GM12878 (cell line): Measurements from ENCODE around the gene SORCS1.

ENCODE experiments used
- CEBPB ChIP-seq, 2 experiments: fragments of 150-350 bp in 1 of 2; IDR thresholded peaks; 2 replicates each; pipeline ENCODE4 v1.6.1; 2012 to 2014; ENCODE audit warnings: low read depth in 2 of 2, low read length in 2 of 2, borderline replicate concordance in 1 of 2, inconsistent platforms in 1 of 2
- CHD2 ChIP-seq: IDR thresholded peaks from 2 replicates; pipeline ENCODE4 v1.6.1; 2011; ENCODE audit warnings: low read depth, low read length, improper control_type of control experiment, borderline replicate concordance
- GABPA ChIP-seq: IDR thresholded peaks from 2 replicates; pipeline ENCODE4 v1.6.1; 2014; ENCODE audit warnings: antibody characterized with exemption, low read depth, mild to moderate bottlenecking, inconsistent platforms
- POLR2A ChIP-seq: IDR thresholded peaks from 2 replicates; pipeline ENCODE4 v1.6.1; 2011; ENCODE audit warnings: low read depth, mild to moderate bottlenecking, low read length
- TF ChIP-seq, protein P1 (sequence below): fragments of 450-650 bp; IDR thresholded peaks from 2 replicates; pipeline ENCODE4 v1.6.1; 2017; ENCODE audit warnings: low read depth, mild to moderate bottlenecking, moderate library complexity
- TF ChIP-seq, protein P2 (sequence below): fragments of 450-650 bp; IDR thresholded peaks from 2 replicates; pipeline ENCODE4 v1.6.1; 2017; ENCODE audit warnings: mild to moderate bottlenecking
- TF ChIP-seq, protein P3 (sequence below), 3 experiments: IDR thresholded peaks in 2 of 3; conservative IDR thresholded peaks in 1 of 3; 2 replicates each; pipeline ENCODE4 v1.5.1; 2011; ENCODE audit warnings: low read depth in 3 of 3, low read length in 3 of 3, mild to moderate bottlenecking in 3 of 3, control low read depth in 2 of 3, moderate library complexity in 2 of 3, inconsistent platforms in 1 of 3, mixed read lengths in 1 of 3; ENCODE audit not compliant: control insufficient read depth in 2 of 3, insufficient read depth in 1 of 3; ENCODE audit errors: extremely low read depth in 1 of 3
- TF ChIP-seq, protein P4 (sequence below): IDR thresholded peaks from 2 replicates; pipeline ENCODE4 v1.6.1; 2011; ENCODE audit warnings: low read depth, mild to moderate bottlenecking, low read length, moderate library complexity, borderline replicate concordance; ENCODE audit errors: extremely low read depth
- TF ChIP-seq, protein P5 (sequence below): fragments of 450-650 bp; IDR thresholded peaks from 2 replicates; pipeline ENCODE4 v1.6.1; 2016; ENCODE audit warnings: mild to moderate bottlenecking

DNA sequence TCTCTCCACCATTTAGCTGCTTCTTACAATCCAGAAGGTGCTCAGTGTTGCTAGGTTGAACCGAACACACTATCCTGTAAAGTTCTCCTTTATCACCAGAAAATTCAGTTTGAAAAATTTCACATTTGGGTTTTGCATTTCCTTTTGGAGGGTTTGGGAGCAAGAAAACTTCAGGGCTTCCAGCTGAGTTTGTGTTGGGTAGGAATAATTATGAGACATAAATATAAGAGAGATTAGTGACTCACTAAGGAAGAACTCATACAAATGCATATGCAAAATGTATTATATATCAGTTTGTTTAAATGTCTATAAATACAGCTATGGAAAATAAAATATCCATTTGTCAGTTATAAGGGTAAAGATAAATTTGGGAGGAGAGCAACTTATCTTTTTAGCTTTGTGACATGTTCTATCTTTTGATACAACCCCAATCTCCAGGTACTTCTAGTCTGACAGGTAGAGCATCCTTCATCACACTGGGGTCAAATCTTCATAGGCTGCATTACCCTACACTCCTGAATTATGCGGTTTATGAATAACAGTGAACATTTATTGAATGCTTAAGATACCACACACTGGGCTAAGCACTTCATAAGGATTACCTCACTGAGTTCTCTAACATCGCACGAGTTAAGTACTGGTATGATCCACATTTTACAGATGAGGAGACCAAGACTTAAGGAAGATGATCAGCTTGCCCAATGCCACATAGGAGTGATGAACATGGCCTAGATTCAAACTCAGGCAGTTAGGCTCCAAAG, 304.4 kb downstream of the SORCS1 start:
- TF ChIP-seq, protein P1, sequence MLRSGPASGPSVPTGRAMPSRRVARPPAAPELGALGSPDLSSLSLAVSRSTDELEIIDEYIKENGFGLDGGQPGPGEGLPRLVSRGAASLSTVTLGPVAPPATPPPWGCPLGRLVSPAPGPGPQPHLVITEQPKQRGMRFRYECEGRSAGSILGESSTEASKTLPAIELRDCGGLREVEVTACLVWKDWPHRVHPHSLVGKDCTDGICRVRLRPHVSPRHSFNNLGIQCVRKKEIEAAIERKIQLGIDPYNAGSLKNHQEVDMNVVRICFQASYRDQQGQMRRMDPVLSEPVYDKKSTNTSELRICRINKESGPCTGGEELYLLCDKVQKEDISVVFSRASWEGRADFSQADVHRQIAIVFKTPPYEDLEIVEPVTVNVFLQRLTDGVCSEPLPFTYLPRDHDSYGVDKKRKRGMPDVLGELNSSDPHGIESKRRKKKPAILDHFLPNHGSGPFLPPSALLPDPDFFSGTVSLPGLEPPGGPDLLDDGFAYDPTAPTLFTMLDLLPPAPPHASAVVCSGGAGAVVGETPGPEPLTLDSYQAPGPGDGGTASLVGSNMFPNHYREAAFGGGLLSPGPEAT = no peak
- TF ChIP-seq CHD2 (no peak), CEBPB (IDR thresholded peaks at IDR 0.05; ENCODE audit: borderline replicate concordance in 1 of 2, low read depth in 2 of 2, low read length in 2 of 2) (no peak), POLR2A (no peak), GABPA (no peak)
- TF ChIP-seq, protein P2, sequence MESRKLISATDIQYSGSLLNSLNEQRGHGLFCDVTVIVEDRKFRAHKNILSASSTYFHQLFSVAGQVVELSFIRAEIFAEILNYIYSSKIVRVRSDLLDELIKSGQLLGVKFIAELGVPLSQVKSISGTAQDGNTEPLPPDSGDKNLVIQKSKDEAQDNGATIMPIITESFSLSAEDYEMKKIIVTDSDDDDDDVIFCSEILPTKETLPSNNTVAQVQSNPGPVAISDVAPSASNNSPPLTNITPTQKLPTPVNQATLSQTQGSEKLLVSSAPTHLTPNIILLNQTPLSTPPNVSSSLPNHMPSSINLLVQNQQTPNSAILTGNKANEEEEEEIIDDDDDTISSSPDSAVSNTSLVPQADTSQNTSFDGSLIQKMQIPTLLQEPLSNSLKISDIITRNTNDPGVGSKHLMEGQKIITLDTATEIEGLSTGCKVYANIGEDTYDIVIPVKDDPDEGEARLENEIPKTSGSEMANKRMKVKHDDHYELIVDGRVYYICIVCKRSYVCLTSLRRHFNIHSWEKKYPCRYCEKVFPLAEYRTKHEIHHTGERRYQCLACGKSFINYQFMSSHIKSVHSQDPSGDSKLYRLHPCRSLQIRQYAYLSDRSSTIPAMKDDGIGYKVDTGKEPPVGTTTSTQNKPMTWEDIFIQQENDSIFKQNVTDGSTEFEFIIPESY = no peak
- TF ChIP-seq, protein P3, sequence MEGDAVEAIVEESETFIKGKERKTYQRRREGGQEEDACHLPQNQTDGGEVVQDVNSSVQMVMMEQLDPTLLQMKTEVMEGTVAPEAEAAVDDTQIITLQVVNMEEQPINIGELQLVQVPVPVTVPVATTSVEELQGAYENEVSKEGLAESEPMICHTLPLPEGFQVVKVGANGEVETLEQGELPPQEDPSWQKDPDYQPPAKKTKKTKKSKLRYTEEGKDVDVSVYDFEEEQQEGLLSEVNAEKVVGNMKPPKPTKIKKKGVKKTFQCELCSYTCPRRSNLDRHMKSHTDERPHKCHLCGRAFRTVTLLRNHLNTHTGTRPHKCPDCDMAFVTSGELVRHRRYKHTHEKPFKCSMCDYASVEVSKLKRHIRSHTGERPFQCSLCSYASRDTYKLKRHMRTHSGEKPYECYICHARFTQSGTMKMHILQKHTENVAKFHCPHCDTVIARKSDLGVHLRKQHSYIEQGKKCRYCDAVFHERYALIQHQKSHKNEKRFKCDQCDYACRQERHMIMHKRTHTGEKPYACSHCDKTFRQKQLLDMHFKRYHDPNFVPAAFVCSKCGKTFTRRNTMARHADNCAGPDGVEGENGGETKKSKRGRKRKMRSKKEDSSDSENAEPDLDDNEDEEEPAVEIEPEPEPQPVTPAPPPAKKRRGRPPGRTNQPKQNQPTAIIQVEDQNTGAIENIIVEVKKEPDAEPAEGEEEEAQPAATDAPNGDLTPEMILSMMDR (IDR thresholded peaks at IDR 0.05 in 2 of 3, conservative IDR thresholded peaks at IDR 0.05 in 1 of 3; ENCODE audit: control insufficient read depth in 2 of 3, extremely low read depth in 1 of 3, insufficient read depth in 1 of 3, low read depth in 3 of 3, low read length in 3 of 3) = no peak
- TF ChIP-seq, protein P4, sequence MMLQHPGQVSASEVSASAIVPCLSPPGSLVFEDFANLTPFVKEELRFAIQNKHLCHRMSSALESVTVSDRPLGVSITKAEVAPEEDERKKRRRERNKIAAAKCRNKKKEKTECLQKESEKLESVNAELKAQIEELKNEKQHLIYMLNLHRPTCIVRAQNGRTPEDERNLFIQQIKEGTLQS = no peak
- TF ChIP-seq, protein P5, sequence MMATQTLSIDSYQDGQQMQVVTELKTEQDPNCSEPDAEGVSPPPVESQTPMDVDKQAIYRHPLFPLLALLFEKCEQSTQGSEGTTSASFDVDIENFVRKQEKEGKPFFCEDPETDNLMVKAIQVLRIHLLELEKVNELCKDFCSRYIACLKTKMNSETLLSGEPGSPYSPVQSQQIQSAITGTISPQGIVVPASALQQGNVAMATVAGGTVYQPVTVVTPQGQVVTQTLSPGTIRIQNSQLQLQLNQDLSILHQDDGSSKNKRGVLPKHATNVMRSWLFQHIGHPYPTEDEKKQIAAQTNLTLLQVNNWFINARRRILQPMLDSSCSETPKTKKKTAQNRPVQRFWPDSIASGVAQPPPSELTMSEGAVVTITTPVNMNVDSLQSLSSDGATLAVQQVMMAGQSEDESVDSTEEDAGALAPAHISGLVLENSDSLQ = no peak
